A549 (cell line): ENCODE measurements around the gene NPR3. TPM values are rescaled to one million over a fixed set of nuclear protein-coding genes. Genes with fewer than 3 reads are reported as not detected.

ENCODE experiments used
- ATAC-seq, 2 experiments: fragments of 200-7000 bp in 1 of 2; fragments of >200 bp in 1 of 2; cut with Nextera tagmentation in 1 of 2; cut with Tn5 transposase in 1 of 2; 3 replicates each; pipeline versions ENCODE4 v1.8.0 to v1.9.1; 2018 to 2020; ENCODE audit warnings: mild to moderate bottlenecking in 1 of 2, moderate library complexity in 1 of 2
- CTCF ChIA-PET: fragments of 300-600 bp; sonication (Branson Sonifier 250); formaldehyde crosslinking; extraction: SDS; loops from one replicate; lab custom pipeline; 2021; ENCODE audit warnings: antibody characterized with exemption, inconsistent platforms; lab: Yijun Ruan, JAX
- POLR2A ChIA-PET: fragments of 350-600 bp; formaldehyde crosslinking; extraction: SDS; loops from one replicate; lab custom pipeline; 2021; ENCODE audit warnings: antibody characterized with exemption, inconsistent platforms; lab: Yijun Ruan, JAX
- DNase-seq, 2 experiments: peaks; one replicate each; pipeline versions ENCODE4 v3.0.0 to v3.0.0-alpha.2; 2011 to 2016; ENCODE audit warnings: low read depth in 1 of 2, low spot score in 1 of 2
- FAIRE-seq: peaks from 2 replicates; lab custom pipeline; 2011; peaks lifted over from hg19 to GRCh38; lab: Jason Lieb, UNC
- H3K27ac ChIP-seq, 2 experiments: fragments of >200 bp; sonication (Bioruptor Twin); formaldehyde crosslinking; 3 replicates each; pipeline ENCODE4 v1.5.1; 2016 to 2017
- H3K4me1 ChIP-seq: fragments of >200 bp; sonication (Bioruptor Twin); formaldehyde crosslinking; 3 replicates; pipeline ENCODE4 v1.6.1; 2016
- H3K4me2 ChIP-seq: fragments of >200 bp; sonication (Bioruptor Twin); formaldehyde crosslinking; 3 replicates; pipeline ENCODE4 v1.6.1; 2016
- H3K4me3 ChIP-seq: fragments of >200 bp; sonication (Bioruptor Twin); formaldehyde crosslinking; 3 replicates; pipeline ENCODE4 v1.5.1; 2016
- H3K9me3 ChIP-seq: fragments of >200 bp; sonication (Bioruptor Twin); formaldehyde crosslinking; 3 replicates; pipeline ENCODE4 v1.6.1; 2016
- BHLHE40 ChIP-seq: IDR thresholded peaks from 2 replicates; pipeline ENCODE4 v1.6.1; 2012; ENCODE audit warnings: low read depth, low read length, inconsistent platforms
- CHD2 ChIP-seq: fragments of 150-350 bp; IDR thresholded peaks from 2 replicates; pipeline ENCODE4 v1.6.1; 2014; ENCODE audit warnings: low read length; ENCODE audit not compliant: partially characterized antibody
- EHF ChIP-seq: fragments of 250-450 bp; sonication (Bioruptor Pico); IDR thresholded peaks from 2 replicates; pipeline ENCODE4 v1.5.0; 2020; ENCODE audit warnings: mild to moderate bottlenecking
- FOXS1 ChIP-seq: fragments of 250-450 bp; sonication (Bioruptor Pico); IDR thresholded peaks from 2 replicates; pipeline ENCODE4 v1.5.0; 2020; ENCODE audit warnings: mild to moderate bottlenecking, moderate library complexity
- HDAC2 ChIP-seq: fragments of 200-600 bp; sonication (generic); IDR thresholded peaks from 2 replicates; pipeline ENCODE4 v1.6.1; 2016
- JUN ChIP-seq, 2 experiments: fragments of >200 bp; sonication (Bioruptor Twin); formaldehyde crosslinking; IDR thresholded peaks; 2 replicates in 1 of 2; 3 replicates in 1 of 2; pipeline ENCODE4 v1.6.1; 2016 to 2017
- MAFK ChIP-seq: fragments of 450-650 bp; IDR thresholded peaks from 2 replicates; pipeline ENCODE4 v1.6.1; 2014; ENCODE audit not compliant: partially characterized antibody
- MAZ ChIP-seq: fragments of 150-350 bp; IDR thresholded peaks from 2 replicates; pipeline ENCODE4 v1.6.1; 2014; ENCODE audit warnings: antibody characterized with exemption, low read depth, low read length, borderline replicate concordance
- NFE2L2 ChIP-seq: fragments of 150-350 bp; conservative IDR thresholded peaks from 2 replicates; pipeline ENCODE4 v1.6.1; 2014; ENCODE audit warnings: low read length
- NR3C1 ChIP-seq: fragments of >200 bp; sonication (Bioruptor Twin); formaldehyde crosslinking; IDR thresholded peaks from 3 replicates; pipeline ENCODE4 v1.6.1; 2017
- PHF8 ChIP-seq: fragments of 200-600 bp; sonication (generic); IDR thresholded peaks from 2 replicates; pipeline ENCODE4 v1.6.1; 2016; ENCODE audit warnings: low read depth, mild to moderate bottlenecking, antibody characterized with exemption, moderate library complexity, borderline replicate concordance
- RAD21 ChIP-seq, 2 experiments: fragments of >200 bp in 1 of 2; sonication (Bioruptor Twin) in 1 of 2; formaldehyde crosslinking in 1 of 2; IDR thresholded peaks in 1 of 2; conservative IDR thresholded peaks in 1 of 2; 2 replicates in 1 of 2; 3 replicates in 1 of 2; pipeline ENCODE4 v1.6.1; 2012 to 2018; ENCODE audit warnings: inconsistent platforms in 1 of 2
- RARB ChIP-seq: fragments of 250-450 bp; sonication (Bioruptor Pico); IDR thresholded peaks from 2 replicates; pipeline ENCODE4 v1.8.0; 2021; ENCODE audit warnings: mild to moderate bottlenecking, moderate library complexity
- SMC3 ChIP-seq: fragments of >200 bp; sonication (Bioruptor Twin); formaldehyde crosslinking; IDR thresholded peaks from 3 replicates; pipeline ENCODE4 v1.6.1; 2018; ENCODE audit warnings: inconsistent platforms
- TP53 ChIP-seq: fragments of 250-450 bp; sonication (Bioruptor Pico); IDR thresholded peaks from 2 replicates; pipeline ENCODE4 v1.5.0; 2021; ENCODE audit warnings: mild to moderate bottlenecking, moderate library complexity
- WGBS: methylation state at CpG from one replicate; pipeline ENCODE4 v1.1.6; 2017; ENCODE audit errors: missing lambda C conversion rate; 5-methylcytosine and 5-hydroxymethylcytosine counted together
- polyA plus RNA-seq, 4 experiments: library from polyadenylated mRNA; depleted of rRNA in 3 of 4; stranded (reverse); fragments of >200 nt; fragmentation: RNase III in 1 of 4; extraction: RNeasy Plus Mini Kit Qiagen cat#74134 plus additional on column Dnase treatment in 1 of 4; gene quantifications; 2 replicates in 3 of 4; 3 replicates in 1 of 4; pipeline ENCODE4 v1.2.3, GENCODE V29; 2011 to 2017
- TF ChIP-seq, protein P1 (sequence below): fragments of >200 bp; sonication (Bioruptor Twin); formaldehyde crosslinking; IDR thresholded peaks from 2 replicates; pipeline ENCODE4 v1.6.1; 2016
- TF ChIP-seq, protein P2 (sequence below): fragments of 150-350 bp; IDR thresholded peaks from 2 replicates; pipeline ENCODE4 v1.6.1; 2014; ENCODE audit warnings: low read depth, mild to moderate bottlenecking, low read length
- TF ChIP-seq, protein P3 (sequence below): fragments of >200 bp; sonication (Bioruptor Twin); formaldehyde crosslinking; IDR thresholded peaks from 3 replicates; pipeline ENCODE4 v1.5.1; 2016
- TF ChIP-seq, protein P4 (sequence below): fragments of 450-650 bp; IDR thresholded peaks from 2 replicates; pipeline ENCODE4 v1.6.1; 2014; ENCODE audit warnings: antibody characterized with exemption

The NPR3 gene
- polyA plus RNA-seq, 2 of the 4 experiments (the other 2 are of a cell fraction), result 16.4 to 18.6 TPM

DNA sequence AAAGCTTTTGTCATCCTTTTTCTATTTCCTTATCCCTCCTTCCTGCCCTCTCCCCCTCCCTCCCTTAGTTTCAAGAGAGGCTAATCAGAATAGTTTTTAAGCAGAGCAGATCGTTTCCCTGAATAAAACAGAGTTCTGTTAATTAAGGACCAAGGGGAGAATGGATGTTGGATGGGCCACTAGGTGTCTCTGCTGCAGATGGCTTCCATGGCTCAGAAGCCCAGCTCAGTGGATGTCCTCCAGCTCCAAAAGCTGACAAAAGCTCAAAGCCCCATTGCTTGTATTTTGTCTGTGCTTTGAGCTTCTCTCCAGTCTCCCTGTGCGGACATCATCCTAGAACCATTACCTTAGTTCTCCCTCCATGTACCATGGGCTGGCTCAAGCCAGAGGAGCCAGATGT is 21.0 kb upstream of the NPR3 start (continued):
- no peak for TF ChIP-seq FOXS1 (CRISPR knock-in tag)
- no peak for TF ChIP-seq CHD2
- no peak for TF ChIP-seq MAFK
- TF ChIP-seq, all 56 proteins: peak for 3

DNA sequence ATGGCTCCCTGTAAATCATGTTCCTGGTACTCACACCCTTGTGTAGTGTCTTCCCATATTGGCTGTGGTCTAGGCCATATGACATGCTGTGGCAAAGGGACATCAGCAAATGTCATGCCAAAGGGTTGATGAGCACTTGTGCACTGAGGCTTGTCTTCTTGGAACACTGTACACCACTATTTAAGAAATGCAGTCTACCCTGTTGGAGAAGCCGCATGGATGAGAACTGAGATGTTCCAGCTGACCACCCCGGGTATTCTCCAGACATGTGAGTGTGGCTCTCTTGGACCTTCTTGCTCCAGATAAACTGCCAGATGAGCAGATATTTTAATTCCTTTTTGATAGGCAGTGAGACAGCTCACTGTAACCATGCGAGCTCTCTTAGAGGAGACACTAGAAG is 20.5 kb upstream of the NPR3 start:
- Histone ChIP-seq H3K4me2 (no peak overlapping the region), H3K9me3 (peaks cover 8% of the 10 kb centered on the region; the same call in 2 of the 3 replicates), H3K4me1 (peaks cover 30% of the 10 kb centered on the region; the same call in 2 of the 3 replicates), H3K27ac (no peak overlapping the region), H3K4me3 (no peak overlapping the region)
- no peak for DNase-seq
- ChIA-PET CTCF (interaction anchor here (0.9 to 1.7 kb wide), 4 partner anchors 9 to 490 kb away, joined by 3 to 6 read pairs (median 4); no protein-coding TSS in a partner anchor), POLR2A (no interaction called here)
- 95% methylated on average over 3 of the region's 3 CpGs for WGBS
- FAIRE-seq, result no peak
- no peak for ATAC-seq
- no peak for TF ChIP-seq MAZ

DNA sequence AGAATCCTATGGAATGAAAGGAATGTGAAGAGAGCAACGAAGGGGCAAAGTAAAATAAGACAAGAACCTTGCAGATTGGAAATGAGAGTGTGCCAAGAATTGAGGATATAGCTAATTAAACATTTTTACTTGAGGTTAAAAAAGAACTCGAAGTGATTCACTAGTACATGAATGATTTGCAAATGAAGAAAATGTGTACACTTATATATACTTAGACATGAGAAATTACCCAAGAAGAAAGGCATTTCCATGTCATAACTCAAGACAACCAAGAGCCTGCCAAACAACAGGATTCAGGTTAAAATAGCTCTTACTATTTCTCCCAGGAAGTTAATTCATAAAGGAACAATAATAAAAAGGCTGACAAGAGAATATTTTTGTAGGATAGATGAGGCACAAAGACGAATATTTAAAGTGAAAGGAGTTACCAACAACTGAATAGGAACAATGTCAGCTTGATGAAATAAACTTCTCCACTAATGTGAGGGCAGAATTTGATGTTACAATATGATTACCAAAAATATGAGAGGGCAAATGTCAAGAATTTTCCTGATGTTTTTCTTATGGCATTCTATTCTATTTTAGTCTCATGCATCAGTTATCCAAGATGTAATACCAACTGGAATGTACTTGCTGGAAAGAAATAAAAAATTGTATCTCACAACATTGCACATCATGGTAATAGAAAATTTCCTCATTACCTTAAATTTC is 18.9 kb upstream of the NPR3 start:
- peaks cover 21% of the 10 kb centered on the region; the same call in 2 of the 3 replicates for H3K4me1 ChIP-seq
- no peak overlapping the region for H3K27ac ChIP-seq
- H3K4me2 ChIP-seq, result peak overlapping the region; percentile 22; the same call in 2 of the 3 replicates
- TF ChIP-seq, protein P1, sequence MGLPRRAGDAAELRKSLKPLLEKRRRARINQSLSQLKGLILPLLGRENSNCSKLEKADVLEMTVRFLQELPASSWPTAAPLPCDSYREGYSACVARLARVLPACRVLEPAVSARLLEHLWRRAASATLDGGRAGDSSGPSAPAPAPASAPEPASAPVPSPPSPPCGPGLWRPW, result no peak
- TF ChIP-seq HDAC2 (no peak), BHLHE40 (no peak), EHF (no peak), NR3C1 (no peak), TP53 (no peak), NFE2L2 (no peak), RARB (CRISPR knock-in tag) (no peak)
- TF ChIP-seq, protein P2, sequence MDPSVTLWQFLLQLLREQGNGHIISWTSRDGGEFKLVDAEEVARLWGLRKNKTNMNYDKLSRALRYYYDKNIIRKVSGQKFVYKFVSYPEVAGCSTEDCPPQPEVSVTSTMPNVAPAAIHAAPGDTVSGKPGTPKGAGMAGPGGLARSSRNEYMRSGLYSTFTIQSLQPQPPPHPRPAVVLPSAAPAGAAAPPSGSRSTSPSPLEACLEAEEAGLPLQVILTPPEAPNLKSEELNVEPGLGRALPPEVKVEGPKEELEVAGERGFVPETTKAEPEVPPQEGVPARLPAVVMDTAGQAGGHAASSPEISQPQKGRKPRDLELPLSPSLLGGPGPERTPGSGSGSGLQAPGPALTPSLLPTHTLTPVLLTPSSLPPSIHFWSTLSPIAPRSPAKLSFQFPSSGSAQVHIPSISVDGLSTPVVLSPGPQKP, result no peak
- TF ChIP-seq, all 56 proteins: peak for 0
- no peak for FAIRE-seq
- no peak for ATAC-seq
- Histone ChIP-seq H3K9me3 (peaks cover 5% of the 10 kb centered on the region; the same call in 1 of the 3 replicates), H3K4me3 (no peak overlapping the region)
- ChIA-PET POLR2A (no interaction called here), CTCF (interaction anchor here (1.0 to 1.6 kb wide), 4 partner anchors 12 to 160 kb away, joined by 3 to 6 read pairs (median 4); no protein-coding TSS in a partner anchor)
- 10% methylated on average over 3 of the region's 3 CpGs for WGBS
- DNase-seq, result no peak

DNA sequence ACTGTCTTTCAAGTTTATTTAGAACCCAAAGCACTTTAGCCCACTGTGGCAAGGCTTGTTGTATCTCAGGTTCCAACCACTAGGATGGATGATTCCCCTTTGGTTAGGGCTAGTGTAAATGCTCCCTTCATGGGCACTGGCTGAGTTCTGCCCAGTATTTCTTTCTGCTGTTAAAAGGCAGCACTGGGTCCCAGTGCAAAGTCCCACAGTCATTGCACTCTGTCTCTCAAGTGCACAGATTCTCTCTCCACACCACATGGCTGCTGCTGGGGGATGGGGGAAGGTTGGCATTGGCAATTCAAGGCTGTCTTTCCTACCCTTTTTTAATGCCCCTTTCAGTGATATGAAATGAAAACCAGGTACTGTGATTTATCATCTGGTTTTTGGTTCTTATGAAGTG is 7.2 kb upstream of the NPR3 start:
- no peak for DNase-seq
- CTCF ChIA-PET, result no interaction called here
- Histone ChIP-seq H3K4me3 (no peak overlapping the region), H3K27ac (no peak overlapping the region), H3K9me3 (peaks cover 5% of the 10 kb centered on the region; the same call in 1 of the 3 replicates), H3K4me2 (no peak overlapping the region), H3K4me1 (peaks cover 7% of the 10 kb centered on the region; the same call in 1 of the 3 replicates)
- POLR2A ChIA-PET, result no interaction called here
- no peak for ATAC-seq
- no peak for TF ChIP-seq JUN (IDR thresholded peaks at IDR 0.05)
- FAIRE-seq, result no peak

DNA sequence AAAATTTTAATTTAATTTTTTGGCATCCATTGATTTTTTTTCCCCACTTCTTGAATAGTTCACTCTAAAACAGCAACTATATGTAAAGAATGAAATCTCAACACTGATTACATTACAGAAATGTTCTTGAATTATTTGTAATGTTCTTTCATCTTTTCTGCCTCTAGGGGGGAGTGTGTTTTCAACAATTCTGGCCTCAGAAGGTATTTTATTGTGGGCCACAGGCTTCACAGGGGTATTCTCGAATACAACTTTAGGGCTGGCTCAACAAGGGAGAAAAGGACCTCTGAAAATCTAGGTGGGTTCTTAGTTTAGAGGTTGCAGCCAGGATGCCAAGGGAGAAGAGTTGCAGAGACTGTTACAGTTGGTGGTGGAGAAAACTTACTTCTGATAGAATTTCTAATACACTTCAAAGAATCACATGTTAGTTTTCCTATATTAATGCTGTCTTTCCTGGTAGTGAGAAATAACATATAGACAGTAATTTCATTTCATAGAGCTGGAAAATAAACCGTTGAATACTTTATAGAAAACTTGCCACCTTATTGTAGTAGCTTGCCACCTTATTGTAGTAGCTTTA is 3.6 kb upstream of the NPR3 start:
- Histone ChIP-seq H3K27ac (peak overlapping the region; percentile 14 to 69; a peak in 4 of 6 replicates), H3K4me2 (no peak overlapping the region)
- ChIA-PET POLR2A (interaction anchor here (0.6 kb wide), 1 partner anchor 157 kb away, joined by 5 read pairs; no protein-coding TSS in a partner anchor), CTCF (interaction anchor here (0.6 to 4.2 kb wide), 28 partner anchors 30 to 715 kb away, joined by 3 to 30 read pairs (median 3); no protein-coding TSS in a partner anchor)
- ATAC-seq, result no peak
- TF ChIP-seq, protein P3, sequence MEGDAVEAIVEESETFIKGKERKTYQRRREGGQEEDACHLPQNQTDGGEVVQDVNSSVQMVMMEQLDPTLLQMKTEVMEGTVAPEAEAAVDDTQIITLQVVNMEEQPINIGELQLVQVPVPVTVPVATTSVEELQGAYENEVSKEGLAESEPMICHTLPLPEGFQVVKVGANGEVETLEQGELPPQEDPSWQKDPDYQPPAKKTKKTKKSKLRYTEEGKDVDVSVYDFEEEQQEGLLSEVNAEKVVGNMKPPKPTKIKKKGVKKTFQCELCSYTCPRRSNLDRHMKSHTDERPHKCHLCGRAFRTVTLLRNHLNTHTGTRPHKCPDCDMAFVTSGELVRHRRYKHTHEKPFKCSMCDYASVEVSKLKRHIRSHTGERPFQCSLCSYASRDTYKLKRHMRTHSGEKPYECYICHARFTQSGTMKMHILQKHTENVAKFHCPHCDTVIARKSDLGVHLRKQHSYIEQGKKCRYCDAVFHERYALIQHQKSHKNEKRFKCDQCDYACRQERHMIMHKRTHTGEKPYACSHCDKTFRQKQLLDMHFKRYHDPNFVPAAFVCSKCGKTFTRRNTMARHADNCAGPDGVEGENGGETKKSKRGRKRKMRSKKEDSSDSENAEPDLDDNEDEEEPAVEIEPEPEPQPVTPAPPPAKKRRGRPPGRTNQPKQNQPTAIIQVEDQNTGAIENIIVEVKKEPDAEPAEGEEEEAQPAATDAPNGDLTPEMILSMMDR, result peak; percentile 86
- TF ChIP-seq RAD21 (conservative IDR thresholded peaks at IDR 0.05 in 1 of 2, IDR thresholded peaks at IDR 0.05 in 1 of 2) (peak; percentile 90 to 91), SMC3 (peak; percentile 93), PHF8 (no peak)
- TF ChIP-seq, protein P4, sequence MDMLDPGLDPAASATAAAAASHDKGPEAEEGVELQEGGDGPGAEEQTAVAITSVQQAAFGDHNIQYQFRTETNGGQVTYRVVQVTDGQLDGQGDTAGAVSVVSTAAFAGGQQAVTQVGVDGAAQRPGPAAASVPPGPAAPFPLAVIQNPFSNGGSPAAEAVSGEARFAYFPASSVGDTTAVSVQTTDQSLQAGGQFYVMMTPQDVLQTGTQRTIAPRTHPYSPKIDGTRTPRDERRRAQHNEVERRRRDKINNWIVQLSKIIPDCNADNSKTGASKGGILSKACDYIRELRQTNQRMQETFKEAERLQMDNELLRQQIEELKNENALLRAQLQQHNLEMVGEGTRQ, result no peak
- TF ChIP-seq, all 56 proteins: peak for 3
- Histone ChIP-seq H3K4me3 (no peak overlapping the region), H3K4me1 (peaks cover 16% of the 10 kb centered on the region; the same call in 1 of the 3 replicates), H3K9me3 (no peaks in the 10 kb centered on the region)
- DNase-seq (peak; percentile 51 to 52), FAIRE-seq (no peak)
- 6% methylated on average over 2 of the region's 2 CpGs for WGBS
